OCI-LY1 (cell line): ENCODE results near the gene LMOD3.

ENCODE experiments used
- H2AFZ ChIP-seq: fragments of 200-600 bp; sonication (generic), shearing (Covaris generic); 2 replicates; pipeline ENCODE4 v1.6.0; 2014; ENCODE audit warnings: antibody characterized with exemption, mild to moderate bottlenecking, low read length
- H3F3A ChIP-seq: fragments of 200-600 bp; sonication (generic), shearing (Covaris generic); 2 replicates; pipeline ENCODE4 v1.6.0; 2014; ENCODE audit warnings: mild to moderate bottlenecking, antibody characterized with exemption, low read length, moderate library complexity; ENCODE audit not compliant: insufficient read depth
- H3K27ac ChIP-seq: fragments of 200-600 bp; sonication (generic); 2 replicates; pipeline ENCODE4 v1.5.1; 2014; ENCODE audit warnings: low read length, mixed run types, mild to moderate bottlenecking, low read depth; ENCODE audit not compliant: poor library complexity, severe bottlenecking
- H3K27me3 ChIP-seq: fragments of 200-600 bp; sonication (generic); 2 replicates; pipeline ENCODE4 v1.6.0; 2014; ENCODE audit warnings: antibody characterized with exemption, mild to moderate bottlenecking, low read length, moderate library complexity; ENCODE audit not compliant: insufficient read depth
- H3K36me3 ChIP-seq: fragments of 200-600 bp; sonication (generic); 2 replicates; pipeline ENCODE4 v1.6.1; 2014; ENCODE audit warnings: mild to moderate bottlenecking, antibody characterized with exemption, low read length, moderate library complexity, mixed read lengths; ENCODE audit not compliant: insufficient read depth
- H3K4me1 ChIP-seq: fragments of 200-600 bp; sonication (generic); 2 replicates; pipeline ENCODE4 v1.5.1; 2014; ENCODE audit warnings: mild to moderate bottlenecking, low read length, moderate library complexity; ENCODE audit not compliant: insufficient read depth, severe bottlenecking
- H3K4me2 ChIP-seq: fragments of 200-600 bp; sonication (generic), shearing (Covaris generic); 2 replicates; pipeline ENCODE4 v1.6.1; 2014; ENCODE audit warnings: low read length
- H3K4me3 ChIP-seq: fragments of 200-600 bp; sonication (generic); 2 replicates; pipeline ENCODE4 v1.5.1; 2014; ENCODE audit warnings: low read length, low read depth, mild to moderate bottlenecking, mixed read lengths; ENCODE audit not compliant: poor library complexity, severe bottlenecking
- H3K79me2 ChIP-seq: fragments of 200-600 bp; shearing (Covaris generic); 2 replicates; pipeline ENCODE4 v1.6.1; 2016; ENCODE audit warnings: mixed run types, low read length, mixed read lengths; ENCODE audit not compliant: insufficient read depth
- H3K9ac ChIP-seq: fragments of 200-600 bp; sonication (generic), shearing (Covaris generic); 2 replicates; pipeline ENCODE4 v1.6.1; 2014; ENCODE audit warnings: mild to moderate bottlenecking, low read length, mixed read lengths
- H3K9me2 ChIP-seq: fragments of 200-600 bp; sonication (generic), shearing (Covaris generic); 2 replicates; pipeline ENCODE4 v1.6.1; 2014; ENCODE audit warnings: low read depth, mild to moderate bottlenecking, low read length, mixed read lengths
- H3K9me3 ChIP-seq: fragments of 200-600 bp; shearing (Covaris generic); 2 replicates; pipeline ENCODE4 v1.6.1; 2014; ENCODE audit warnings: low read length, mixed read lengths
- H4K20me1 ChIP-seq: fragments of 200-600 bp; sonication (generic), shearing (Covaris generic); 2 replicates; pipeline ENCODE4 v1.6.0; 2016; ENCODE audit warnings: mild to moderate bottlenecking, low read length; ENCODE audit not compliant: insufficient read depth
- EZH2 ChIP-seq: fragments of 200-600 bp; sonication (generic), shearing (Covaris generic); IDR thresholded peaks from 2 replicates; pipeline ENCODE4 v1.8.0; 2017; ENCODE audit warnings: borderline replicate concordance, mixed run types, mild to moderate bottlenecking, antibody characterized with exemption, low read length, moderate library complexity, mixed read lengths
- TF ChIP-seq, protein P1 (sequence below): fragments of 200-600 bp; sonication (generic), shearing (Covaris generic); IDR thresholded peaks from 2 replicates; pipeline ENCODE4 v1.5.1; 2017; ENCODE audit warnings: mild to moderate bottlenecking, antibody characterized with exemption, low read length, moderate library complexity, mixed read lengths

Gene LMOD3

GRCh38 chr3:69108811-69109210, 13.6 kb downstream of the LMOD3 start:
- Histone ChIP-seq H3K9ac (no peak overlapping the region), H3K4me1 (no peaks in the 10 kb centered on the region), H3K36me3 (peaks cover 6% of the 10 kb centered on the region; the same call in 1 of the 2 replicates), H2AFZ (no peak overlapping the region), H3K4me2 (no peak overlapping the region), H3K27ac (no peak overlapping the region), H3K9me3 (no peaks in the 10 kb centered on the region), H3K27me3 (no peaks in the 10 kb centered on the region), H3K4me3 (no peak overlapping the region), H3K79me2 (no peaks in the 10 kb centered on the region), H4K20me1 (no peaks in the 10 kb centered on the region), H3F3A (no peaks in the 10 kb centered on the region), H3K9me2 (no peaks in the 10 kb centered on the region)
- TF ChIP-seq EZH2: no peak
- TF ChIP-seq, protein P1, sequence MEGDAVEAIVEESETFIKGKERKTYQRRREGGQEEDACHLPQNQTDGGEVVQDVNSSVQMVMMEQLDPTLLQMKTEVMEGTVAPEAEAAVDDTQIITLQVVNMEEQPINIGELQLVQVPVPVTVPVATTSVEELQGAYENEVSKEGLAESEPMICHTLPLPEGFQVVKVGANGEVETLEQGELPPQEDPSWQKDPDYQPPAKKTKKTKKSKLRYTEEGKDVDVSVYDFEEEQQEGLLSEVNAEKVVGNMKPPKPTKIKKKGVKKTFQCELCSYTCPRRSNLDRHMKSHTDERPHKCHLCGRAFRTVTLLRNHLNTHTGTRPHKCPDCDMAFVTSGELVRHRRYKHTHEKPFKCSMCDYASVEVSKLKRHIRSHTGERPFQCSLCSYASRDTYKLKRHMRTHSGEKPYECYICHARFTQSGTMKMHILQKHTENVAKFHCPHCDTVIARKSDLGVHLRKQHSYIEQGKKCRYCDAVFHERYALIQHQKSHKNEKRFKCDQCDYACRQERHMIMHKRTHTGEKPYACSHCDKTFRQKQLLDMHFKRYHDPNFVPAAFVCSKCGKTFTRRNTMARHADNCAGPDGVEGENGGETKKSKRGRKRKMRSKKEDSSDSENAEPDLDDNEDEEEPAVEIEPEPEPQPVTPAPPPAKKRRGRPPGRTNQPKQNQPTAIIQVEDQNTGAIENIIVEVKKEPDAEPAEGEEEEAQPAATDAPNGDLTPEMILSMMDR: no peak

GRCh38 chr3:69107841-69108240, 14.6 kb downstream of the LMOD3 start:
- Histone ChIP-seq H3K9me2 (no peaks in the 10 kb centered on the region), H3K27me3 (no peaks in the 10 kb centered on the region), H2AFZ (no peak overlapping the region), H3F3A (no peaks in the 10 kb centered on the region), H3K4me2 (no peak overlapping the region), H4K20me1 (no peaks in the 10 kb centered on the region), H3K27ac (no peak overlapping the region), H3K4me1 (no peaks in the 10 kb centered on the region), H3K9me3 (no peaks in the 10 kb centered on the region), H3K36me3 (peaks cover 14% of the 10 kb centered on the region; the same call in 1 of the 2 replicates), H3K4me3 (no peak overlapping the region), H3K79me2 (no peaks in the 10 kb centered on the region), H3K9ac (no peak overlapping the region)
- TF ChIP-seq, protein P1: no peak
- TF ChIP-seq EZH2: no peak

DNA sequence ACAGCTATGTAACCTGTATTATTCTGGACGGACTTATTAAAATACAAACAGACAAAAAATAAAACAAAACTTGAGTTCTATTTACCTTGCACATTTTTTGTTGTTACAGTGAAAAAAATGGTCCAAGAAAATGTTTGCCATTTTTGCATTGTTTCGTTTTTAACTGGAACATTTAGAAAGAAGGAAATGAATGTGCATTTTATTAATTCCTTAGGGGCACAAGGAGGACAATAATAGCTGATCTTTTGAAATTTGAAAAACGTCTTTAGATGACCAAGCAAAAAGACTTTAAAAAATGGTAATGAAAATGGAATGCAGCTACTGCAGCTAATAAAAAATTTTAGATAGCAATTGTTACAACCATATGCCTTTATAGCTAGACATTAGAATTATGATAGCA, 17.1 kb downstream of the LMOD3 start:
- TF ChIP-seq, protein P1: no peak
- no peak for TF ChIP-seq EZH2
- no peak overlapping the region for H2AFZ ChIP-seq
- no peaks in the 10 kb centered on the region for H3K9me2 ChIP-seq
- no peaks in the 10 kb centered on the region for H4K20me1 ChIP-seq
- no peak overlapping the region for H3K27ac ChIP-seq
- no peak overlapping the region for H3K4me3 ChIP-seq
- H3K9me3 ChIP-seq: no peaks in the 10 kb centered on the region
- peaks cover 23% of the 10 kb centered on the region; the same call in 1 of the 2 replicates for H3K36me3 ChIP-seq
- no peaks in the 10 kb centered on the region for H3K4me1 ChIP-seq
- no peak overlapping the region for H3K9ac ChIP-seq
- no peaks in the 10 kb centered on the region for H3K27me3 ChIP-seq
- no peaks in the 10 kb centered on the region for H3K79me2 ChIP-seq
- H3F3A ChIP-seq: no peaks in the 10 kb centered on the region
- no peak overlapping the region for H3K4me2 ChIP-seq
